Jurkat, Clone E6-1 (cell line): ENCODE data around the gene SLC34A1.
"Not testable (repeated sequence)": the region's sequence is repeated elsewhere in the genome, so short reads cannot be mapped to it uniquely, and the experiment has no call there.

Experiments used
- DNase-seq: peaks from one replicate; pipeline ENCODE4 v3.0.0-alpha.2; 2011; ENCODE audit warnings: low read depth, low spot score
- H3K4me3 ChIP-seq: 2 replicates; pipeline ENCODE4 v1.5.1; 2011; ENCODE audit warnings: mild to moderate bottlenecking, low read length, control low read depth, moderate library complexity

SLC34A1 gene

GRCh38 chr5:177402271-177403043 is 18.2 kb downstream of the SLC34A1 start:
- no peak for DNase-seq
- H3K4me3 ChIP-seq: peak overlapping the region; percentile 57

- H3K4me3 ChIP-seq: peak overlapping the region; percentile 57
- no peak for DNase-seq
Observed at GRCh38 chr5:177403102-177403791, 19.0 kb downstream of the SLC34A1 start.

- no peak for DNase-seq
- peak overlapping the region; percentile 57 for H3K4me3 ChIP-seq
Observed at GRCh38 chr5:177403792-177404640, 19.8 kb downstream of the SLC34A1 start.

- no peak for DNase-seq
- peak overlapping the region; percentile 57 for H3K4me3 ChIP-seq
Observed at GRCh38 chr5:177404641-177405179, 20.5 kb downstream of the SLC34A1 start.

- H3K4me3 ChIP-seq: no peak overlapping the region
- DNase-seq: no peak
Observed at GRCh38 chr5:177405312-177405711, 21.1 kb downstream of the SLC34A1 start.

- no peak overlapping the region for H3K4me3 ChIP-seq
- no peak for DNase-seq
Observed at GRCh38 chr5:177405805-177406204, 21.6 kb downstream of the SLC34A1 start.

GRCh38 chr5:177409043-177409801 is 25.0 kb downstream of the SLC34A1 start, which contains the start of gene F12:
Gene F12, minus strand, starts transcription at chr5:177409564. Its CDS starts 37 bp downstream, at chr5:177409527.
- no peak within 1 kb of the TSS for H3K4me3 ChIP-seq

GRCh38 chr5:177410575-177410974 is 26.3 kb downstream of the SLC34A1 start:
- H3K4me3 ChIP-seq: no peak overlapping the region
- no peak for DNase-seq

More at GRCh38 chr5:177409043-177409801, 25.0 kb downstream of the SLC34A1 start, which contains the start of gene F12:
- no peak for DNase-seq

GRCh38 chr5:177412603-177413233 is 28.5 kb downstream of the SLC34A1 start:
- no peak for DNase-seq
- no peak overlapping the region for H3K4me3 ChIP-seq

GRCh38 chr5:177414481-177414880 is 30.2 kb downstream of the SLC34A1 start:
- H3K4me3 ChIP-seq: no peak overlapping the region
- no peak for DNase-seq

- not testable (repeated sequence) for DNase-seq
Observed at GRCh38 chr5:177417081-177417480, 32.8 kb downstream of the SLC34A1 start.

GRCh38 chr5:177419046-177419445 is 34.8 kb downstream of the SLC34A1 start:
- no peak for DNase-seq

More at GRCh38 chr5:177417081-177417480, 32.8 kb downstream of the SLC34A1 start:
- not testable (repeated sequence) for H3K4me3 ChIP-seq

GRCh38 chr5:177420472-177420871 is 36.2 kb downstream of the SLC34A1 start:
- not testable (repeated sequence) for DNase-seq, H3K4me3 ChIP-seq

More at GRCh38 chr5:177419046-177419445, 34.8 kb downstream of the SLC34A1 start:
- H3K4me3 ChIP-seq: no peak overlapping the region

GRCh38 chr5:177421062-177421798 is 37.0 kb downstream of the SLC34A1 start:
- H3K4me3 ChIP-seq: no peak overlapping the region
- no peak for DNase-seq

- no peak for DNase-seq
Observed at GRCh38 chr5:177423671-177424070, 39.4 kb downstream of the SLC34A1 start.

GRCh38 chr5:177425196-177425800 is 41.1 kb downstream of the SLC34A1 start:
- H3K4me3 ChIP-seq: peak overlapping the region; percentile 69
- DNase-seq: no peak

More at GRCh38 chr5:177423671-177424070, 39.4 kb downstream of the SLC34A1 start:
- H3K4me3 ChIP-seq: no peak overlapping the region
